ENCODE results near the gene ZIC4. TPM values are rescaled to one million over a fixed set of nuclear protein-coding genes. Genes with fewer than 3 reads are reported as not detected.

The ZIC4 gene
- total RNA-seq, 1 donor from 2014 or later = 40.2 TPM

DNA sequence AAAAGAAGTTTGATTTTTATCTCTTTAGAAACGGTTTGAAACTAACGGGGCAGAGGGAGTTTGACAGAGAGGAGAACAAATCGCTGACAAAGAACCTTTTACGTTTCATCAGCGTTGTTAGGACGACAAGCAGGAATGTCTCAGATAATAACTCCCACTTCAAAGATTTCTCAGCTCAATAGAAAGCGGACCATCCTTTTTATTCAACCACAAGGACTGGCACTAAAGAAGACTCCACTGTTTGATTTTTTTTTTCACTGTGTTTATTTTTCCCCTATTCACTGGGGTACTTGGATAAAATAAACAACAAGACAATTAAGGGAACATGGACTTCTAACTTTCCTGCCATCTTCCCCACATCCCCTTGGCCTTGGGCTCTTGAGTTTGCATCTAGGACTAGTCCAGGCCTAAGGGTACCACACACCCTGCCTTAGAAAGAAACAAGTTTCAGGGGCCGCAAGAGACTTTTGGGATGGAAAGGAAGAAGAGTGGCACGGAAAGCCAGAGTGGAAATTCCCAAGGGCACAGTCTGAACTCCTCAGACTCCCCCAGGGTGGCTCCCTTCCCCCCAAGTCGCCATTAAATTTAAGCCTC lies 19.0 kb downstream of the ZIC4 start:
- TF ChIP-seq, protein P1, sequence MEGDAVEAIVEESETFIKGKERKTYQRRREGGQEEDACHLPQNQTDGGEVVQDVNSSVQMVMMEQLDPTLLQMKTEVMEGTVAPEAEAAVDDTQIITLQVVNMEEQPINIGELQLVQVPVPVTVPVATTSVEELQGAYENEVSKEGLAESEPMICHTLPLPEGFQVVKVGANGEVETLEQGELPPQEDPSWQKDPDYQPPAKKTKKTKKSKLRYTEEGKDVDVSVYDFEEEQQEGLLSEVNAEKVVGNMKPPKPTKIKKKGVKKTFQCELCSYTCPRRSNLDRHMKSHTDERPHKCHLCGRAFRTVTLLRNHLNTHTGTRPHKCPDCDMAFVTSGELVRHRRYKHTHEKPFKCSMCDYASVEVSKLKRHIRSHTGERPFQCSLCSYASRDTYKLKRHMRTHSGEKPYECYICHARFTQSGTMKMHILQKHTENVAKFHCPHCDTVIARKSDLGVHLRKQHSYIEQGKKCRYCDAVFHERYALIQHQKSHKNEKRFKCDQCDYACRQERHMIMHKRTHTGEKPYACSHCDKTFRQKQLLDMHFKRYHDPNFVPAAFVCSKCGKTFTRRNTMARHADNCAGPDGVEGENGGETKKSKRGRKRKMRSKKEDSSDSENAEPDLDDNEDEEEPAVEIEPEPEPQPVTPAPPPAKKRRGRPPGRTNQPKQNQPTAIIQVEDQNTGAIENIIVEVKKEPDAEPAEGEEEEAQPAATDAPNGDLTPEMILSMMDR (conservative IDR thresholded peaks at IDR 0.05) = no peak
- H3K4me3 Mint-ChIP-seq = peak overlapping the region; percentile 53
- peaks cover 8% of the 10 kb centered on the region for H3K36me3 Mint-ChIP-seq
- no peak for DNase-seq (ENCODE audit: extremely low spot score, unreplicated experiment)
- H3K27ac Mint-ChIP-seq = peak overlapping the region; percentile 87
- no peaks in the 10 kb centered on the region for H3K9me3 Mint-ChIP-seq
- H3K27me3 Mint-ChIP-seq = peaks cover 99% of the 10 kb centered on the region
- peaks cover 40% of the 10 kb centered on the region for H3K4me1 Mint-ChIP-seq (ENCODE audit: unreplicated experiment)

DNA sequence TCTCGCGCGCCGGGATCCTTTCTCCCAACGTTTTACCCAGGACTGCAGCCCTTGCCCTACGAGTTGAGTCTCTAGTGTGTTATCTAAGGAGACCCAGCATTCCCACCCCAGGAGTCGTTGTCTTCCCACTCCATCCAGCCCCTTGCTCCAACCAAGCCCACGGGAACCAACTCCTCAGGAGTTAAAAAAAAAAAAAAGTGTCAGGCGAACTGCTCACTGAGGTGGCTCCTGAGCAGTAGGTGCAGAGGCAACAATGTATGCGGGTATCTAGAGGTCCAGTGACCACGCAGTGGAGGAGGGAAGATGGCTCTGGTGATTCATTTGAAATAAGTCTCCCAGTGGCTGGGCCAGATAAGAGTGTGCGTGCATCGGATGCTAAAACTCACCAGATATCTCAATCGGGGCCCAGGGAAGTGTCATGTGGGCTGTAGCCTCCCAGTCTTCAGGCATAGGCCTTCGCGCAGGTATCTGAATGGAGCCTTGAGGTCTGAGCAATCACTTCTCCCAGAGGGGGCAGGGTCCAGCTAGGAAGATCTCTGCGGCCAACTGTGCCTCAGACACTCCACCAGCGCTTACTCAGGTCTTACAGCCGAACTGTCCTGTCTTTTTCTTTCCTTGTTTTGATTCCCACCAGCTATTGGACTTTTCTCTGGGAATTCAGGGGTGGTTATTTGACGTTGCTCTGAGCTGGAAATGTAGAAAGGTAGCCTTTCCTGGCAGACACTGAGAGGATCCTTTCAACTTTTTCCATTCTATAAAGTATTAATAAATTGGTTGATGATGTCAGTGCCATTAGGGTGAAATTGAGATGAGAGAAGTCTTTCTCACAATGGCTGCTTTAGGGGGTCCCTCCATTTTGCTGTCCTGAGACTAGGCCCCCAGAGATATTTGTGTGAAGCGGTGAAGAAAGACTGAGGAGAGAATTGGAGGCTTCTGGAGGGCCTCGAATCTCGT lies 21.0 kb downstream of the ZIC4 start:
- Mint-ChIP-seq H3K27me3 (peaks cover 98% of the 10 kb centered on the region), H3K9me3 (no peaks in the 10 kb centered on the region), H3K36me3 (peaks cover 8% of the 10 kb centered on the region), H3K4me1 (ENCODE audit: unreplicated experiment) (peaks cover 30% of the 10 kb centered on the region), H3K4me3 (no peak overlapping the region), H3K27ac (no peak overlapping the region)
- TF ChIP-seq, protein P1 (conservative IDR thresholded peaks at IDR 0.05) = peak; percentile 8
- no peak for DNase-seq (ENCODE audit: extremely low spot score, unreplicated experiment)

DNA sequence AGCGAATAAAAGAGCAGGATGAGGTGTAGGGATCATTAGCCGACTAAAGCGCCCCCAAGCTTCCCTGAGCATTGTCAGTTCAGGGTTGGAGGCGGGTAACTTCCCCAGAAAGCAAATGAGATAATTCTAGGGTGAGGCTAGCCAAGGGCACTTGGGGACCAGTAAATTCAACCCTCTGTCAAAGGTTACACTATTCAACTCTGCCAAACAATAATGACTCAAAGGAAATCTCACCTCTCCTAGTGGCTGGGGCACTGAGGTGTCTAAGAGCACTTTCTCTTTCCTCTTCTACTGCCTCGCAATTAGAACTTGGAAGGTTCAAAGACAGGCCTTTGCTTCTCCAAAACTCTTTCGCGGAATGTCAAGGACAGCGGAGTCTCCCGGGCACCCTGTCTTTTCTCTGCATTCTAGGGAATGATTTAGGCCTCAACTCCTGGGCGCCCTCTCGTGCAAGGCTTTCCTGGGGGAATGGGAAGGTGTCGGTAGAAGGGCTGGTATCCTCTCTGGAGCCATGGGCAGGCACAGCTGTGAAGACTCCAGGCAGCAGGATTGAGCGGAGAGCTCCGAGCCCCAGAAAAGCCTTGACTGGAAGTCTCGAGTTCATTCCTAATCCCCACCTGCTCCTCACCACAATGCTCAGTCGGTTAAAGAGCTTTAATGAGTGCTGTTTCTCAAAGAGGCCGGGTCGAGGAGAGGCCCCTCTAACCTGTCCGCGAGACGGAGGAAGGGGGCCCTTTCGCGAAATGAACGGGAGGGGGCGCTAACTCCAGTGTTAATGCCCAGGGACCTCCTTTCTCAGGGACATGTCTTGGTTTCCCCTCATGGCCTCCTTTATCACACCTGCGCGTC lies 21.9 kb downstream of the ZIC4 start:
- Mint-ChIP-seq H3K4me3 (no peak overlapping the region), H3K27ac (no peak overlapping the region), H3K4me1 (ENCODE audit: unreplicated experiment) (peaks cover 22% of the 10 kb centered on the region), H3K36me3 (peaks cover 8% of the 10 kb centered on the region), H3K27me3 (peaks cover 98% of the 10 kb centered on the region), H3K9me3 (no peaks in the 10 kb centered on the region)
- TF ChIP-seq, protein P1 (conservative IDR thresholded peaks at IDR 0.05) = peak; percentile 57
- no peak for DNase-seq (ENCODE audit: extremely low spot score, unreplicated experiment)

DNA sequence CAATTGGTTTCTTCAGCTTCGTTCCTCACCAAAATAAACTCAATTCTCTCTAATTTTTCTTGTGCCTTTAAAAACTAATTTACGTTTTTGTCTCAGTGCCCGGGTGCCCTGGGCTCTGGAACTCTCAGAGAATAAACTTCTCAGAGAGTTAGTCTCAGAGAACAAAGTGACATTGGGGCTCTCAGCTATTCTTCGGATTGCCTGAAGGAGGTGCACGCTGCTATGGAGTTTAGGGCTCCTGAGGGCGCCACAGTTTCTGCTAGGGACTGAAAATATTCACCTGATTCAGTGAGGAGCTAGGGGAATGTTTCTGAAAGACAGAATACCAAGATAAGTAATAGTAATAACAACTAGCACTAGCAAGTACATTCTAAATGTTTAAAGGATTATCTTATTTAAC lies 22.7 kb downstream of the ZIC4 start:
- Mint-ChIP-seq H3K4me3 (no peak overlapping the region), H3K36me3 (peaks cover 8% of the 10 kb centered on the region), H3K27ac (no peak overlapping the region), H3K9me3 (no peaks in the 10 kb centered on the region), H3K27me3 (peaks cover 98% of the 10 kb centered on the region), H3K4me1 (ENCODE audit: unreplicated experiment) (peaks cover 23% of the 10 kb centered on the region)
- no peak for DNase-seq (ENCODE audit: extremely low spot score, unreplicated experiment)
- TF ChIP-seq, protein P1 (conservative IDR thresholded peaks at IDR 0.05) = peak; percentile 56

DNA sequence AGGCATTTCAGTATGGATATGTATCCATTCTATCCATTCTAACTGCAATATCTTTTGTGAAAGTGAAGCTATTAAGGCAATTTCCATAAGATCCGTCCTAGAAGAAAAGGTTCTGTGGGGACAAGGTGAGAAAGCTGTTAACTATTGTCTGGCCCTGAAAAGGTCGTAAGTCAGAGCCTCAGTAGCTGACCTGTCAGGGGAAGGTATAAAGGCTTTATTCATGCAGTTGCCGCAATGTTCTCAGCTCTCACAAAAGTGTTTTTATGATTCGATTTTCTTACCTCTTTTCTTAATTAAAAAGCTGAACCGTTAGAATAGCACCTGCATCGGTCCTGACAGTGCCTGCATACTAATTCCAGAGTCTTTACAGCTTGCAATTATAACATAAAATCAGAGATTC lies 24.7 kb downstream of the ZIC4 start:
- Mint-ChIP-seq H3K36me3 (peaks cover 8% of the 10 kb centered on the region), H3K4me1 (ENCODE audit: unreplicated experiment) (peaks cover 25% of the 10 kb centered on the region), H3K4me3 (no peak overlapping the region), H3K9me3 (no peaks in the 10 kb centered on the region), H3K27me3 (peaks cover 98% of the 10 kb centered on the region), H3K27ac (no peak overlapping the region)
- TF ChIP-seq, protein P1 (conservative IDR thresholded peaks at IDR 0.05) = no peak
- no peak for DNase-seq (ENCODE audit: extremely low spot score, unreplicated experiment)
